NCI-H345 treated with DMSO at 0.1 percent for 48 hours (cell line): ENCODE data around the gene FRS2.

Experiments
- DNase-seq: peaks from one replicate; lab custom pipeline; 2025; ENCODE audit not compliant: unreplicated experiment; lab: John Stamatoyannopoulos, UW

FRS2 gene

DNA sequence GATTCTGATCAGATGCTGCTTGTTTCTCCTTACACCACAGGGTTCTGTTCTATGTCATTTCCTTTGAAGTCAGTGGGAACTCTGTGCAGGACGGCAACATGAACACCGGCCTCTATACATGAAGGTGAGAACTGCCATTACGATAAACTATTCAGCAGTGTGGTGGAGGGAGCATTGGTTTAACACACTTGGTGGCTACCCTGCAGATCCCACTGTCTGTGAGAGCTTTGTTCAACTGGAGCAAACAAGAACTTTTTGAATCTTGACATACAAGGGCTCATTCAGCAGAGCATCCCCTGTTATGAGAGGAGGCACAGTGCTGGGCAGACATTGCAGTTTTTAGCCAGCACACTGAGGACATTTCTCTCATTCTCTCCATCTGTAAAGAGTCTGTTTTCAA lies 10.7 kb upstream of the FRS2 start:
- no peak for DNase-seq

DNA sequence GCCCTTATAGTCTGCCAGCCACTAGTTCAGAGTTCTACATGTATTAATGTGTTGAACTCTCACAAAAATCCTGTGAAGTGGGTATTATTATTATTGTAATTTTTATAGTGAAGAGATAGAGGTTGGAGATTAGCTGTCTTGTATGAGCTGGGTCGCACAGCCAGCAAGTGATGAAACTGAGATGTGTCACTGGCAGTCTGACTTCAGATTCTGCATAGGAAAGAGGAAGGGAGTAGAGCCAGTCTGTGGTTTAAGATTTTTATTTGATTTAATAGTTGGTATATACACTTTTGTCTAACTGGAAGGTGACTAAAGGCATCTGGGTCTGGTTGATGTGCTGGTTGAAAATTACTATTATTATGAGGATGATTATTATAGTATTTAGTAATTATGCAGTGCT lies 5.8 kb upstream of the FRS2 start:
- no peak for DNase-seq

DNA sequence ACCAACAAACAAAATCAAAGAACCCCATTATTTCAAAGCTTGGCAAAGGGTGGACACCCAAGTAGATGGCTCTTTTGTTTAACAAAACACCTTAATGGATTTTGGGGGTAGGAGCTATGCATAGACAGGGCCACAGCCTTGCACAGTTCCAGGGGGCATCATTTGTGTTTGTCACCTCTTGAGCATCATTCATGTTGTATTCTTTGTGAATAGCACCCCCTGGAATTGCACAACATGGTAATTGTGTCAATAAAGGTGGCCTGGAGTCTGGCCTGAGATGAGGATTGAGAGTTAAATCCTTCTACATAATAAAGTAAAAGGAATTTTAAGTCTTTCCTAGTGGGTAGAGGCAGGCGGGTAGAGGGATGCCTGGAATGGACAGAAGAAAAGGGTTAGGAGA lies 3.3 kb upstream of the FRS2 start:
- DNase-seq = no peak

DNA sequence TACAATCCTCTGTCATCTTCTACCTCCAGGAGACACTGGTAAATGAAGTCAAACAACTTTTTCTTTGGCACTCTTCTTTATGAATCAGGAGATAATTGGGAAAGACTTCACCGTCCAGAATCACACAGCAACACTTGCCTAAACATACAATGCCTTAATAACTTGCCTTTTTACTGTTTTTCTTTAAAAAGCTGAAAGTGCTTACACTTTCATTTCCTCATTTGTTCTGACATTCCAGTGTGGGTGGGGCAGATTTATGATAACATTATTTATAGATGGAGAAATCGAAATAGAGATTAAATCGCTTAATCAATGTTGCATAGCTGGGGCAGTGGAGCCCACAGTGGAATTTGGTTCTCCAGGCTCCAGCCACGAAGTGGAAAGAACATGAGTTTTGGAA lies 2.8 kb upstream of the FRS2 start:
- DNase-seq = no peak

DNA sequence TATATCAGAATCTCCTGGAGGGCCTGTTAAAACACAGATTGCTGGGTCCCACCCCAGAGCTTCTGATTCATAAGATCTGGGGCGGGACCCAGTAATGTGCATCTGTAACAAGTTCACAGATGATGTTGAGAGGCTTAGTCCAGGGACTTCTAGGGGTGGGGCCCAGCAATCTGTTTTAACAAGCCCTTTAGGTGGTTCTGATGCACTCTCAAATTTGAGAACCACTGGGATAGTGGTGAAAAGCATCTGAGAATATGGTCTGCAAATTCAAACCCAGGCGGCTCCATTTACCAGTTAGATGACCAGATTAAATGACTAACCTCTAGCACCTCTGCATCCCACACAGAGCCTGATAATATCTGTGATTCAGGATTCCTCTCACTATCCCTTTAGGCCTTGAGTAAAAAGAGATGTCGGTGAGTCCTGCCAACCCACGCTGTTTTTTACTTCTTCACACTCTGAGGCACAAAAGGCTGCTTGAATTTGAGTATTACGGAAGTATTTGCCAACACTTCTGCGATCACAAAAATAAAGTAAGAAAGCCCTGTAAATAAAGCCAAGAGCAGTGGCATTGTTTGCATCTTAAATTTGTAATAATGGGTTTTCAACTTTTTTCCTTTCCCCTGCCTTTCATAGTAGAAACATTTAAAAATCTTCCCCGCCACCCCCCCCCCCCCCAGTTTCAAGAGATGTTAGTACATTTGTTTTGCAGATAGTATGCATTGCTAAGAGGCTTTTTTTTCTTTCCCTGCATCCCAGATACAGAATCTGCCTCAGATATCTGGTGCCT lies 1.8 kb upstream of the FRS2 start:
- no peak for DNase-seq

DNA sequence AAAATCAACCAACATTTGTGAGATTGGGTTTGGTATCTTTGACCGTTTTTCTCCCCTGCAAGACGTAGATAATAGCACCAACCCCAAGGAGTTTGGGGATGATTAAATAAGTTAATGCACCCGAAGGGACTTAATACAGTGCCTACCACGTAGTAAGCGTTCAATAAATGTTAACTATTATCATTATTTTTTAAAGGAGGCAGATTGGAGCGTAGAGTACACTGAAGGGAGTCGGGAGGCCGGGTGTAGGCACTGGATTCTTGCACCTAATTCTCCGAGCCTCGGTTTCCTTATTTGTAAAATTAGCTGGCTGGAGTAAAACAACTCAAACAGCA lies 367 bp upstream of the FRS2 start:
- no peak for DNase-seq

DNA sequence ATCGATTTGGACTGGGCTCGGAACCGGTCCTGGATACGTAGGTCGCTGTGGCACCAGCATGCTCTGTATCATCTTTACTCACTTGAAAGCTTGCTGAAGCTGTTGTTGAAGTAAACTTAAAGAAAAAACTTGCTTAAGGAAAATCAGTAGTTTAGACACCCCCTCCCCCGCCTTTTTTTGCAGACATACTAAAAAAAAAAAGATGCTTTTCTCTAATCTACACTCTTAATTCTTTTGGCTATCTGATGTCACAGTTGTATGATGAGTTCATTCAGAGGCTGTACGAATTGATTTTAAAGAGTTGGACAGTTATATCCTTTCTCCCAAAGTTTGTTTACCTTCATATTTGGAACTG lies 865 bp downstream of the FRS2 start:
- no peak for DNase-seq

DNA sequence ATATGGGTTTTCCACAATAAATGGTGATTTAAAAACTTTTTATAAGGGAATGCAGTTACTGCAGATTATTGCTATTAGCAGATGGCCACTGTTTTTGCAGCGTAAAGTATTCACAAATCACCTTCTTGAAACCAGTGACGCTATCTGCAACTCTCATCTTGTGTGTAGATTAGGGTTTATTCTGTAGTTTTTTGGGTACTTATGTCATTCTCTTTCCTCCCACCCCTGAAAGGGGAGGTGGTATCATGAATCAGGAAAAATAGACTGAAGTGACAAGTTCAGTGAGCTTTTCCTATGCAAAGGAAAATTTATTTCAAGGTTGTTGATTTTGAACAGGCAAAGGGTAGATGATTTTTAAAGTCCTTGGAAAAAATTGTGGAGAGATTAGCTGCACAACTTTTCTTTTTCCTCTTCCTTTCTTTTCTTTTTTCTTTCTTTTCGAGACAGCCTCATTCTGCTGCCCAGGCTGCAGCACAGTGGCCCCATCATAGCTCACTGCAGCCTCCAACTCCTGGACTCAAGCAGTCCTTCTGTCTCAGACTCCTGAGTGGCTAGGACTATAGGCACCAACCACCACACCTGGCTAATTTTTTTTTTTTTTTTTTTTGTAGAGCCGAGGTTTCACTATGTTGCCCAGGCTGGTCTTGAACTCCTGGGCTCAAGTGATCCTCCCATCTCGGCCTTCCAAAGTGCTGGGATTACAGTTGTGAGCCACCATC lies 1.6 kb downstream of the FRS2 start:
- no peak for DNase-seq

DNA sequence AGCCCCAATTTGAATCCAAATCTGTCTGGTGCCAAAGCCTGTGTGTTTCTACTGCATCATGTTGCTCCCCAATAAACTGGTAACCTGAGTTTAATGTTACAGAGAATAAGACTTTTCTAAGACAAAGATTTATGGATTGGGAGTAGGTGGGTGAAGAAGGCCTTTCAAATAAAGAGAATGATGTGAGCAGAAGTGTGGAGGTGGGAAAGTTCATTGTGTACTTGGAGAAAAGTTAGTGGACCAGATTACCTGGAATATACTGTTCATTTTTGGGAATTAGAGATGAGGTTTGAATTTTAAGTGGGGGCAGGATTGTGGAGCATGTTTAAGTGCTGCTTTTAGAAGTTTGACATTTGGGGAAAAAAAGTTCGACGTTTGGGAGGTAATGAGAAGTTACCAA lies 3.1 kb downstream of the FRS2 start:
- no peak for DNase-seq

DNA sequence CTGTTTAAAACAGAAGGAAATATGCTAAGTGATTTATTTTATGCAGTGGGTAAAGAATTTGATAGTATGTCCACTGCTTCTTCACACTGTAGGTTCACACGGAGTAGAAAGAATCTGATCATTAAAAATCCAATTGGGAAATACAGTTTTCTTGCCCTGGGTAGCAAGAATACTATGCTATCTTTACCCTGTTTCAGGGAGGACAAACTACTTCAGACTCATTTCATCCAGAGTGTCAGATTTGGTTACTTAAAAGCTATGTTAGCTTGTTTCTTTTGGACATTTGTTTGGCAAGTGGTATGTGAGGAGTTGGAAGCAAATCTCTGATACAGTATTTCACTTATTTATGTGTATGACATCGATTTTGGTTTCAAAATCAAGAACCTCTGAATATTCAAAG lies 4.3 kb downstream of the FRS2 start:
- DNase-seq = no peak

DNA sequence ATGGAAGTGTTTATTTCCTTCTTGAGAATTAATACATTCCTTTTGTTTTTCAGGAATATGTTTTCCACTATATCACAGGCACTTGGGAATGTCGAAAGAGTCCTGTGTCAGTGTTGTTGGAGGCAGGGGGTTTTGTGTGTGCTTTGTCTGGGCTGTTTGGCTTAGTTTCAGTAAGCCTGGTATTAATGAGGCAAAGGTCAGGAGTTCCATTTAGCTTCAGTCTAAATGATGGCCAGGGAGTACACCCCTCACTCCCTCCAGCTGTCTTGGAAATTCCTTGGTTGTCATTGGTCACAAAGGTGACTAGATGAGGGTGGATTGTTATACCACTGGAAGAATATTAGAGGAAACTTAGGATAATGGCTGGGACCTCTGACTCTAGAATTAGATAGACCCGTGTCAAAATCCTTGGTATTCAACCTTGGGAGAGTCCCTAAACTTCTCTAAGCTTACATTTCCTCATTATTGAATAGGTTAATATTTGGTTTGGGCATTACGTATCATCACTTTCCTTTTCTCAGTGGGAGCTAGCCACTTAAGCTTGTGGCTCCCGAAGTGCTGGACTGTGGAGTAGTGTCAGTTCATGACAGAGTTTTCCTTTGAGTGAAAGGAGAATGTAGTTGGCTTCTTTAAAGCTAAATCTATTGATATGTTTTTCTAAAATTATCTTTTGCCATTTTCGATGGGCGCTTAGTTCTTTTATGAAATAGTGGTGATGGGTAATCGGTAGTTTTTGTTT lies 5.2 kb downstream of the FRS2 start:
- no peak for DNase-seq

DNA sequence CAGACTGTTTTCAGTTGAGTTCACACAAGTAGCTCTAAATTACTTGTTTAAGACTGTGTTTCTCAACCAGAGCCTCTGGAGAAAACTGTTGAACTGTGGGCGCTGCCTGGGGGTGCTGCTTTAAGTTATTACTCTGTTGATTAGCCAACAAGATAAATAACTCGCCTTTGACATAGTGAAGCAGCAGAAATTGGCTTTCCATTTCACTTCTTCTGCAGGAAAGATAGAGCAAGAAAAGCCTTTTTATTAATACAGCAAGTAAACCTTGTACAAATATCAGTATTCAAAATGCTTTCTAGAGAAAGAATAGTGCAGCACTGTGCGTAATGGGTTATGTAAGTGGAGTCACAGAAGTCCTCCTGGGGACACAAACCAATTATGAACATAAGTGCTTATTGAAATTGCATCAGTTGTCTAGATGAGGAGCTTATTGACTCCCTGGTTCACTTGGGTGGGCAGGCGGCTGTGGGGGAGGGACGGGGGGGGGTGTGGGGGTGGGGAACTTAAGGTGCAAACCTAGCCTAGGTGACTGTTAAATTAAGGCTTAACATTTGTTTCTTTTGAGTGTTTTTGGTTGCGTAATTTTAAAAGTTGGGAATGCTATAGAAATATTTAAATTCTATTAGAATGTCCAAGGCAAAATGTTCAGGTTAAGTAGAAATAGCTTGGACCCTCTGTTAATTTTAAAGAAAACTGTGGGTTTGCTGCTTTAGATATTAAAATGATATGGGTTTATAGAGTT lies 6.3 kb downstream of the FRS2 start:
- DNase-seq = no peak

DNA sequence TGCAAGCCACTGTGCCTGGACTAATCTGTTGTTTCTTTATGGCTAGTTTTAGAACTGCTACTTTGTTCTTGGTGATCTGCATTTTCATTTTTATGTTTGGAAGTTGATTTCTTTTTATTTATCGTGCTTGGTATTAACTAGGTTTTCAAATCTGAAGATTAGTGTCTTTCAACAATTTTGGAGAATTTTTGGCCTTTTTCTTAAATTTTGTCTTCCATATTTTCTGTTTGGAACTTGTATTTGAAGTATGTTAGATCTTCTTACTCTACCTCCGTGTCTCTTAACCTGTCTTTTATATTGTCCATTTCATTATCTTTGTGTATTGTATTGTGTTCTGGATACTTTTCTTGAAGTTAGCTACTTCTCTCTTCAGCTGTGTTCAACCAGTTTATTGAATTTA lies 9.5 kb downstream of the FRS2 start:
- DNase-seq = no peak

DNA sequence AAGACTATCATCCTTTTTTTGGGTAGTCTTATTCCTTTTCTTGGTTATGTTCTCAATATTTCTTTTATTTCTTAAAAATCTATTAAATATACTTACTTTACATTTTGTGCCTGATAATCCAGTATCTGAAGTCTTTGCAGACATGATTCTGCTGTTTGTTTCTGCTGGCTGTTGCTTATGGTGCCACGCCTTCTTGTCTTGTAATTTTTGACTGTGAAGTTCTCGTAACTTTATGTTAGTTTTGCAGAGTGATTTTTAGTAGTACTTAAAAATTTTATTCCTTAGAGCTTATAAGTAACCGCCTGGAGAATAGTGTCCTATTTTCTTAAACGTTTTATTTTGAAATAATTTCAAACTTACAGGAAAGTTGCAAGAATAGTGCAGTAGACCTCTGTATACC lies 10.5 kb downstream of the FRS2 start:
- DNase-seq = no peak

DNA sequence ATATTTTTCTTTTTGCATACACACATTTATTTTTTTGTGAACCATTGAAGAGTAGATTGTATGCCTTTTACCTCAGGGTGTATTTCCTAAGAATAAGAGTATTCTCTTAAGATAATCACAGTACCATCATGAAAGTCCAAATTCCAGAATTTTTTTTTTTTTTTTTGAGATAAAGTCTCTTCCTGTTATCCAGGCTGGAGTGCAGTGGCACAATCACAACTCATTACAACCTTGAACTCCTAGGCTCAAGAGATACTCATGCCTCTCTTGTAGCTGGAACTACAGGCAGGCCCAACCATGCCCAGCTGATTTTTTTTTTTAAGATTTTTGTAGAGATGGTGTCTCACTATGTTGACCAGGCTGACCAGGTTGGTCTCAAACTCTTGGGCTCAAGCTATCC lies 10.9 kb downstream of the FRS2 start:
- no peak for DNase-seq

DNA sequence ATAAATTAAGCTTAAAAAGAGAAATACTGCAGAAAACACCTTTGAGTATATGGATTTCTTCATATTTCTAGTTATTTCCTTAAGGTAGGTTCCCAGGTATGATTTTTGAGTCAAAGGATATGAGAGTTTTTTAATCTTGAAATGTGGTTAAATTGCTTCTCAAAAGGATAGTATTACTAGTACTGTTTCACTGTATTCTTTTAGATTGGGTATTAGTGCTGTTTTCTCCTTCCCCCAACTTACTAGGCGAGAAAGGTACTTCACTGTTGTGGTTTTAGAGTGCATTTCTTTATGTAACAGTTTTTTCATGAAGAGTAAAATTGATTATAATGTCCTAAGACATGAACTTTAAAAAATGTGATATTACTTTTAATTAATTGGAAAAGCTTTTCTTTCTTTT lies 13.5 kb downstream of the FRS2 start:
- no peak for DNase-seq

DNA sequence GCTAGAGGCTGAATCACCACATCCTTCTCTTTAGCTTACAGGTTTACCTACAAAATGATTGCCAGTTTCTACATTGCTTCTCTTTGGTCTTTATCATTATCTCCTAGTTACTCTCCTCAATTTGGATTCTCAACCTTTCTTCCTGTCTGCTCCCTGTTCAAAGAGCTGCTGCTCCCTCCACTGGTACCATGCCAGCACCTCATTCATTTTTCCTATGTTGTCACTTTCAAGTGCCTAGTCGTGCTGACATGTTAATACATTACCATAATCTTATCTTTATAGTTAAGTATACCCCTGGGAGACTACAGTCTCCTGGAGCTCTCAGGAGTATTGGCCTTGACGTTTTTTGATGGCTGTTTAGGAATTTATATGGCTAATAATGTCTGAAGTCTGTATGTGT lies 14.2 kb downstream of the FRS2 start:
- no peak for DNase-seq

DNA sequence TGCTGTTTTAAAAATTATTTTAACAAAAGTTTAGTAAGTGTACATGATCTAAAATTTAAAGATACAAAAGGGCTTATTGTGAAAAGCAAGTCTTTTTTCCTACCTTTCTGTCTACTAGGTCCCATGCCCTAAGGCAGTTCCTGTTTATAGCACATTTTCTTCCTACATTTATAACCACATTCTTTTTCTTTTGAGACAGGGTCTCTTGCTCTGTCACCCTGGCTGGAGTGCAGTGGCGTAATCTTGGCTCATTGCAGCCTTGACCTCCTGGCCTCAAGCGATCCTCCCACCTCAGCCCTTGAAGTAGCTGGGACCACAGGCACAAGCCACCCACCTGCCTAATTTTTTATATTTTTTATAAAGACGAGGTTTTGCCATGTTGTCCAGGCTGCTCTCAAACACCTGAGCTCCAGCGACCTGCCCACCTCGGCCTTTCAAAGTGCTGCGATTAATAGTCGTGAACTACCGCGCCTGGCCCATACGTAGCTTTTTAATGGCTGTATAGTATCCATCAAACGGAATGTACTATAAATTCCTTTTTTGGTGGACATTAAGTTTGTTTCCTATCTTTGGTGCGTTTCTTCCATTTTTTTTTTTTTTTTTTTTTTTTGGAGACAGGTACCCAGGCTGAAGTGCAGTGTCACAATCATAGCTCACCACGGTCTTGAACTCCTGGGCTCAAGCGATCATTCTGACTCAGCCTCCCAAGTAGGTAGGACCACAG lies 20.9 kb downstream of the FRS2 start:
- DNase-seq = no peak

DNA sequence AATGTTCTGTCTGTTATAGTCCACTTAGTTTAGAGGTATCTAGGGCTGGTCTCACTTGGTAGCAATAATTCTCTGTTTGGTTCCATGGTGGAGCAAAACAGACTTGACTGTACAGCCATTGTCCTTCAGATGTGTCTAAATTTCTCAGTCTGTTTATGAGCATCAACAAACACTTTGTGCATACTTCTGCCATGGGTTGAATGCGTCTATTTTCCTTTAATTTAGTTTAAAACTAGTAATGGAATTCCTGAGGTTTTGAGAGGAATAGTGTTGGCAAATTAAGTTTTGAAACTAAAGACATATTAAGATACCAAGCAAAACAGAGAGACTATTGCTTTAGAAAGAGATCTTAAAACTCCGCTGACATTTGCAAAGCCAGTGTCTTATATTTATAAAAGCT lies 22.6 kb downstream of the FRS2 start:
- no peak for DNase-seq

DNA sequence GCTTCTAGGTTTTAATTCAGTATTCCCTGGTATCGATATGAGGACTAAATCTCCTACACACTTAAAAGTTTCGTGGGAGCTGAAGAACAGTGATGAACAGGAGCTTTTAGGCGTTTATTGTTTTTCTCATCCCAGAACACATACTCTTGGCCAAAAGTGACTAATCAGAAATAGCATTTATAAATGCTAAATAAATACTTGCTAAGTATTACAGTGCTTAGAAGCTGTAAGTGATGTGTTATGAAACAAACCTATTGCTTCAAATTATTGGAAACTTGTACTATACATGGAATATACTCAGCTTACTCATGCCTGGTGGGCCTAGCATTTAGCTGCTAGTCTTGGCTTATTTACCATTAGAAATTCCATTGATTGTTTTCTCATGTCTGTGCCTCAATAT lies 24.9 kb downstream of the FRS2 start:
- DNase-seq = no peak
